LNCAP (cell line): Measurements from ENCODE around the gene CSF1R.

Experiments
- CTCF ChIP-seq: fragments of 450-650 bp; IDR thresholded peaks from 2 replicates; pipeline ENCODE4 v1.5.1; 2017; ENCODE audit warnings: mild to moderate bottlenecking

The CSF1R gene

GRCh38 chr5:150034662-150035061, 51.7 kb downstream of the CSF1R start:
- no peak for TF ChIP-seq CTCF

- no peak for TF ChIP-seq CTCF
Measured at GRCh38 chr5:150033334-150033733, 53.0 kb downstream of the CSF1R start.

GRCh38 chr5:150026682-150027172, 59.6 kb downstream of the CSF1R start:
- no peak for TF ChIP-seq CTCF

GRCh38 chr5:150024346-150024984, 61.9 kb downstream of the CSF1R start:
- TF ChIP-seq CTCF = no peak

GRCh38 chr5:150023136-150023535, 63.2 kb downstream of the CSF1R start:
- TF ChIP-seq CTCF = no peak

GRCh38 chr5:150022681-150023080, 63.7 kb downstream of the CSF1R start:
- no peak for TF ChIP-seq CTCF

- no peak for TF ChIP-seq CTCF
Measured at GRCh38 chr5:150022158-150022531, 64.2 kb downstream of the CSF1R start.
